Lower leg skin (tissue), 4 donors: Measurements from ENCODE around the gene SNX11. TPM values are rescaled to one million over a fixed set of nuclear protein-coding genes. Genes with fewer than 3 reads are reported as not detected.
A peak's percentile ranks its signal among the peaks of the same experiment; 100 is the strongest.

ENCODE experiments used
- DNase-seq, 2 donors: peaks; one replicate each; pipeline ENCODE4 v3.0.0-alpha.2; 2019; ENCODE audit warnings: low spot score in 2 of 2
- H3K4me3 ChIP-seq: fragments of 200-600 bp; sonication (generic); 2 replicates; pipeline ENCODE4 v1.5.1; 2017; ENCODE audit warnings: mild to moderate bottlenecking, low read depth; ENCODE audit not compliant: poor library complexity, severe bottlenecking
- POLR2A ChIP-seq, 2 donors: fragments of 450-650 bp; IDR thresholded peaks; one replicate each; pipeline ENCODE4 v1.6.1; 2016 to 2017; ENCODE audit warnings: antibody characterized with exemption in 2 of 2, mild to moderate bottlenecking in 1 of 2, moderate library complexity in 1 of 2
- WGBS, 2 donors: methylation state at CpG; one replicate each; pipeline ENCODE4 v1.1.5; 2018; 5-methylcytosine and 5-hydroxymethylcytosine counted together
- intact Hi-C: fragments of 100-400 bp; cut with DNase I; formaldehyde crosslinking; loops from one replicate; pipeline ENCODE4 v1.15.0; 2023; ENCODE audit warnings: low total_unique reads
- total RNA-seq, 4 donors: library from RNA; depleted of rRNA; stranded (reverse); fragments of >200 nt; gene quantifications; one replicate each; pipeline ENCODE4 v1.1.0, GENCODE V29; 2016
- TF ChIP-seq, protein P1 (sequence below), 3 donors: fragments of 450-650 bp; IDR thresholded peaks; one replicate each; pipeline ENCODE4 v1.5.1; 2016; ENCODE audit warnings: antibody characterized with exemption in 3 of 3, mild to moderate bottlenecking in 3 of 3, moderate library complexity in 2 of 3

The SNX11 gene
- total RNA-seq, 4 donors from 2014 or later = 11.1 to 15.7 (median 13.0) TPM

- 61% methylated on average over 5 of the region's 5 CpGs for WGBS, 2 donors
- DNase-seq = no peak
- TF ChIP-seq, protein P1, sequence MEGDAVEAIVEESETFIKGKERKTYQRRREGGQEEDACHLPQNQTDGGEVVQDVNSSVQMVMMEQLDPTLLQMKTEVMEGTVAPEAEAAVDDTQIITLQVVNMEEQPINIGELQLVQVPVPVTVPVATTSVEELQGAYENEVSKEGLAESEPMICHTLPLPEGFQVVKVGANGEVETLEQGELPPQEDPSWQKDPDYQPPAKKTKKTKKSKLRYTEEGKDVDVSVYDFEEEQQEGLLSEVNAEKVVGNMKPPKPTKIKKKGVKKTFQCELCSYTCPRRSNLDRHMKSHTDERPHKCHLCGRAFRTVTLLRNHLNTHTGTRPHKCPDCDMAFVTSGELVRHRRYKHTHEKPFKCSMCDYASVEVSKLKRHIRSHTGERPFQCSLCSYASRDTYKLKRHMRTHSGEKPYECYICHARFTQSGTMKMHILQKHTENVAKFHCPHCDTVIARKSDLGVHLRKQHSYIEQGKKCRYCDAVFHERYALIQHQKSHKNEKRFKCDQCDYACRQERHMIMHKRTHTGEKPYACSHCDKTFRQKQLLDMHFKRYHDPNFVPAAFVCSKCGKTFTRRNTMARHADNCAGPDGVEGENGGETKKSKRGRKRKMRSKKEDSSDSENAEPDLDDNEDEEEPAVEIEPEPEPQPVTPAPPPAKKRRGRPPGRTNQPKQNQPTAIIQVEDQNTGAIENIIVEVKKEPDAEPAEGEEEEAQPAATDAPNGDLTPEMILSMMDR (IDR thresholded peaks at IDR 0.05) = no peak
- TF ChIP-seq POLR2A (IDR thresholded peaks at IDR 0.05) = no peak
- intact Hi-C loops = loop anchor here (10.0 kb wide), 1 partner anchor 104 kb away; no protein-coding TSS in a partner anchor
- H3K4me3 ChIP-seq = no peak overlapping the region
Measured at GRCh38 chr17:48128400-48128799, 20.8 kb downstream of the SNX11 start.

DNA sequence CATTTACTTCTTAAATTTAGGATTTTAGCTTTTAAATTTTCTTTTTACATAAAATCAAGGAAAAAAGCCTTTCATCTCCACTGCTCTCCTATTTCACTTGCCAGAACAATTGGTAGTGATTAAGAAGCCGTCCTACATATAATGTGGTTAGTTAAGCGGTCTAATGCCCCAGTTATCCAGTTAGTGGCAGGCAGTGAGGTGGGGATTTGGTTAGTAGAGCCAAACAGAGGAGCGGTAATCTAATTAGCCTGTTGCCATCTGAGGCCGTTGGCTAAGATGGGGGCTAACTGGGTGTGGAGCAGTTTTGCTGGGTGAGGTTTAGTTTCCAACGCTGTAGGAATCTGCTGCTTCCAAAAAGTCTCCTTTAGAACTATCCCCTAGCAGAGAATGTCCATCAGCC, 22.4 kb downstream of the SNX11 start:
- 49 to 51% methylated on average over 5 of the region's 5 CpGs for WGBS, 2 donors
- peak in 1 of 2 donors; percentile 12 for DNase-seq
- H3K4me3 ChIP-seq = no peak overlapping the region
- no peak for TF ChIP-seq POLR2A (IDR thresholded peaks at IDR 0.05)
- TF ChIP-seq, protein P1 (IDR thresholded peaks at IDR 0.05) = no peak
- intact Hi-C loops = loop anchor here (5.0 to 10.0 kb wide), 2 partner anchors 53 to 105 kb away; no protein-coding TSS in a partner anchor

DNA sequence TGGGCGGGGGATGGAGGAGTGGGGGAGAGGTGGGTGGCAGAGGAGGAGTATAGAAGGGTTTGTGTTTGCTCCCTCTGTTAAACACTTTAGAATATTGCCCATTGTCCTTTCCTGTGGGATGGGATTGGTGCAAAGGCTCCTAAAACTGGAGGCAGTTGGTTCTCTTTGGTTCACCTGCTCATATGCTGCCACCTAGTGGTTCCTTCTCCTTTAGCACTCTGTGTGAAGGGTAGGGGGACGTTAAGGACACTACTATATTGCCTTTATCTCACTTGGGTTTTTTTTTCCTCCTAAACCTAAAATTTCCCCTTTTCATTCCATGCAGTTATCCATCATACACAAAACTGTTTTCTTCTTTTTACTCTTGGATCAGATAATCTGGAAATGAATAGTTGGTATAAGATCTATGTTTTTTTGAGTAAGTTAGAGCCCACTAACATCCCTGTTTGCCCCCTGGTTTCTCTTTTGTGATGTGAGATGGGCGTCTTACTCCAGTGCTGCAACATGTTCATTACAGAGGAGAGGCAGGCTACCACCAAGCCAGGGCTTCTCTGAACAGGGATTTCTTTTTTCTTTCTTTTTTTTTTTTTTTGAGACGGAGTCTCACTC, 23.8 kb downstream of the SNX11 start:
- peak; percentile 52 to 63 for DNase-seq
- TF ChIP-seq, protein P1 (IDR thresholded peaks at IDR 0.05) = no peak
- TF ChIP-seq POLR2A (IDR thresholded peaks at IDR 0.05) = no peak
- WGBS, 2 donors = 42 to 49% methylated on average over 4 of the region's 4 CpGs
- no peak overlapping the region for H3K4me3 ChIP-seq
- intact Hi-C loops = loop anchor here (5.0 kb wide), 1 partner anchor 54 kb away; no protein-coding TSS in a partner anchor

GRCh38 chr17:48132385-48132784, 24.8 kb downstream of the SNX11 start:
- WGBS, 2 donors = 65 to 78% methylated on average over 5 of the region's 5 CpGs
- intact Hi-C loops = loop anchor here (5.0 kb wide), 1 partner anchor 55 kb away; no protein-coding TSS in a partner anchor
- TF ChIP-seq, protein P1 (IDR thresholded peaks at IDR 0.05) = no peak
- TF ChIP-seq POLR2A (IDR thresholded peaks at IDR 0.05) = no peak
- DNase-seq = peak in 1 of 2 donors; percentile 78
- no peak overlapping the region for H3K4me3 ChIP-seq

- WGBS, 2 donors = 89 to 90% methylated on average over 3 of the region's 3 CpGs
- intact Hi-C loops = loop anchor here (5.0 kb wide), 1 partner anchor 58 kb away; no protein-coding TSS in a partner anchor
Measured at GRCh38 chr17:48134912-48135480, 27.4 kb downstream of the SNX11 start.

More at GRCh38 chr17:48134912-48135480, 27.4 kb downstream of the SNX11 start:
- DNase-seq = peak in 1 of 2 donors; percentile 15
- H3K4me3 ChIP-seq = no peak overlapping the region
- TF ChIP-seq, protein P1 (IDR thresholded peaks at IDR 0.05) = no peak
- no peak for TF ChIP-seq POLR2A (IDR thresholded peaks at IDR 0.05)
